ENCODE data around the gene FAM227B. TPM values are rescaled to one million over a fixed set of nuclear protein-coding genes. Genes with fewer than 3 reads are reported as not detected.
"Not testable (repeated sequence)": the region's sequence is repeated elsewhere in the genome, so short reads cannot be mapped to it uniquely, and the experiment has no call there.

FAM227B gene
- total RNA-seq, 2 donors from 2014 or later = 2.1 TPM; not detected in 1

DNA sequence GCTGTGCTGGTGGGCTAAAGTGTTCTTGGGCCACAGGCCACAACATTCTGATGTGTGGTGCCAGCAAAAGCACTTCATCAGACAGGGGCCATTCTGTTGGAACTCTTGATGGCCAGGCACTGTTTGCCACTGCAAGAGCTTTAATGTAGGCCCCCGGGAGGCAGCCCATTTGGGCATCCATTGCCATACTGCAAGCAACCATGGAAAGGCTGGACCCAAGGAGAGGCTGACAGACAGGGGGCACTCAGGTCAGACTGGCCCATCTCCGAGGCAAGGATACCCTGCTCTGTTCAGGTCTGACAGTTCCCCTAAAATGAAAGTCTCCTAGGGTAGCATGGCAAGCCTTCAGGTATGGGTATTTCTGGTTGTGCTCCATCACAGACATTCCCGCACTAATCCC, 64.2 kb downstream of the FAM227B start:
- no peak for TF ChIP-seq POLR2A (IDR thresholded peaks at IDR 0.05)
- no peak for TF ChIP-seq CTCF (IDR thresholded peaks at IDR 0.05)
- Histone ChIP-seq H3K36me3 (replicated peaks in 1 of 2; ENCODE audit: insufficient read depth in 1 of 2, low read depth in 2 of 2) (no peaks in the 10 kb centered on the region), H3K4me1 (no peaks in the 10 kb centered on the region), H3K27ac (no peak overlapping the region), H3K9me3 (peaks cover 0 to 5% (median 0%) of the 10 kb centered on the region in 3 donors), H3K4me3 (no peak overlapping the region), H3K27me3 (no peaks in the 10 kb centered on the region)
- no peak for ATAC-seq
- intact Hi-C loops (cut with DNase I) = no loop called here
- no peak for DNase-seq
- WGBS, 2 donors = 83 to 100% methylated on average over 2 to 3 of the region's 3 CpGs

DNA sequence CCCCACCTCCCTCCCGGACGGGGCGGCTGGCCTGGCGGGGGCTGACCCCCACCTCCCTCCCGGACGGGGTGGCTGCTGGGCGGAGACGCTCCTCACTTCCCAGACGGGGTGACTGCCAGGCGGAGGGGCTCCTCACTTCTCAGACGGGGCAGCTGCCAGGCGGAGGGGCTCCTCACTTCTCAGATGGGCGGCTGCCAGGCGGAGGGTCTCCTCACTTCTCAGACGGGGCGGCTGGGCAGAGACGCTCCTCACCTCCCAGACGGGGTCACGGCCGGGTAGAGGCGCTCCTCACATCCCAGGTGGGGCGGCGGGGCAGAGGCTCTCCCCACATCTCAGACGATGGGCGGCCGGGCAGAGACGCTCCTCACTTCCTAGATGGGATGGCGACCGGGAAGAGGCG, 70.3 kb downstream of the FAM227B start:
- H3K36me3 ChIP-seq (replicated peaks in 1 of 2; ENCODE audit: insufficient read depth in 1 of 2, low read depth in 2 of 2); H3K27me3 ChIP-seq; H3K4me1 ChIP-seq; ATAC-seq; H3K9me3 ChIP-seq; H3K27ac ChIP-seq; intact Hi-C loops (cut with DNase I); DNase-seq; H3K4me3 ChIP-seq: not testable (repeated sequence)
- no CpG with 5 or more reads among the region's 30 CpGs for WGBS, 2 donors

GRCh38 chr15:49538520-49538919, 82.1 kb downstream of the FAM227B start:
- ATAC-seq (no peak), DNase-seq (no peak)
- peaks cover 0 to 6% (median 0%) of the 10 kb centered on the region in 3 donors for H3K9me3 ChIP-seq
- H3K4me3 ChIP-seq = no peak overlapping the region
- H3K27ac ChIP-seq = no peak overlapping the region
- no peaks in the 10 kb centered on the region for H3K27me3 ChIP-seq
- no peaks in the 10 kb centered on the region for H3K4me1 ChIP-seq
- intact Hi-C loops (cut with DNase I) = no loop called here
- H3K36me3 ChIP-seq (replicated peaks in 1 of 2; ENCODE audit: insufficient read depth in 1 of 2, low read depth in 2 of 2) = no peaks in the 10 kb centered on the region
- no peak for TF ChIP-seq POLR2A (IDR thresholded peaks at IDR 0.05)
- no peak for TF ChIP-seq CTCF (IDR thresholded peaks at IDR 0.05)

DNA sequence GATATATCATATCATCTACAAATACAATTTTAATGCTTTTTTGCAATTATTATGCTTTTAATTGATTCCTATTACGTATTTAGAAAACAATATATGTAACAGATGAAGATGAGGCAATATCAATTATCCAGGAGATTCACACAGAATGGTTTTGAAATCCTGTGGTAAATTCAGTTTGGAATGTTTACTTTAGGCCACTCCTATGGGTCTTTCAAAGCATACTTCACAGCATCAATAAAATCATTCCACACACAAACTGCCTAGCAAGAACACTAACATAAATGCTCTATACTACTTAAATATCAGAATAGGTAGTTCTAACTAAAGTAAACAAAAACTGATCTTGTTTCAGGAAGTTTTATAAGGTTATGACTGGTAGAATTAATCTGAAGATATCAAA, 90.5 kb downstream of the FAM227B start:
- DNase-seq (no peak), ATAC-seq (no peak)
- Histone ChIP-seq H3K36me3 (replicated peaks in 1 of 2; ENCODE audit: insufficient read depth in 1 of 2, low read depth in 2 of 2) (no peaks in the 10 kb centered on the region), H3K4me3 (no peak overlapping the region), H3K27me3 (no peaks in the 10 kb centered on the region), H3K27ac (no peak overlapping the region), H3K9me3 (peaks cover 0 to 6% (median 0%) of the 10 kb centered on the region in 3 donors), H3K4me1 (no peaks in the 10 kb centered on the region)
- 78 to 90% methylated on average over 1 of the region's 1 CpG for WGBS, 2 donors
- TF ChIP-seq CTCF (IDR thresholded peaks at IDR 0.05) = no peak
- no peak for TF ChIP-seq POLR2A (IDR thresholded peaks at IDR 0.05)
- intact Hi-C loops (cut with DNase I) = no loop called here

GRCh38 chr15:49528289-49528688, 92.3 kb downstream of the FAM227B start:
- Histone ChIP-seq H3K4me3 (no peak overlapping the region), H3K27ac (no peak overlapping the region), H3K4me1 (no peaks in the 10 kb centered on the region), H3K36me3 (replicated peaks in 1 of 2; ENCODE audit: insufficient read depth in 1 of 2, low read depth in 2 of 2) (no peaks in the 10 kb centered on the region), H3K9me3 (peaks cover 0 to under 1% (median 0%) of the 10 kb centered on the region in 3 donors), H3K27me3 (no peaks in the 10 kb centered on the region)
- WGBS, 2 donors = 42 to 53% methylated on average over 4 of the region's 4 CpGs
- ATAC-seq (no peak), DNase-seq (no peak)
- intact Hi-C loops (cut with DNase I) = no loop called here
- TF ChIP-seq CTCF (IDR thresholded peaks at IDR 0.05) (no peak), POLR2A (IDR thresholded peaks at IDR 0.05) (no peak)

Data from body of pancreas (tissue), 4 donors.